GM10847 (cell line): ENCODE data around the gene IQSEC1.

ENCODE experiments used
- POLR2A ChIP-seq: IDR thresholded peaks from 2 replicates; pipeline ENCODE4 v1.6.1; 2011; ENCODE audit not compliant: insufficient read length; ENCODE audit errors: extremely low read depth

Gene IQSEC1

GRCh38 chr3:13111173-13111872, 38.1 kb upstream of the IQSEC1 start:
- no peak for TF ChIP-seq POLR2A

DNA sequence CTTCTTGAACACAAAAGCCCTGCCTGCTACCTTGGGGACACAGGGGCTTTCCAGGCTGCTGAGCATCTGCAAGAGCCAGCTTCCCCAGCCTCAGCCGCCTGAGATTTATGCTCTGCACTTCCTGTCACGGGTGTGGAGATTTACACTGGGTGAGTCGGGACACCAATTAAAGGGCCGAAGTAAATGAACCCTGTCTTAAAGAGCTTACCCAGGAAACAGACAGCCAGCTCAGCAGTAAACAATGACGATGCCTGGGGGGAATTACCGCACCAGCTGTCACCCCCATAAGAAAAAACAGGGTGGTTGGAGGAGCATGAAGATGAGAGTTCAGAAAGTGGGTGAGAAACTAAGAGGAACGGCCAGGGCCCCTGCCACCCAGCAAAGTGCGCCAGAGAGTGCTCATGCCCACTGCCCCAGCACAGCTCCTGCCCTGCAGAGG, 37.5 kb upstream of the IQSEC1 start:
- no peak for TF ChIP-seq POLR2A

DNA sequence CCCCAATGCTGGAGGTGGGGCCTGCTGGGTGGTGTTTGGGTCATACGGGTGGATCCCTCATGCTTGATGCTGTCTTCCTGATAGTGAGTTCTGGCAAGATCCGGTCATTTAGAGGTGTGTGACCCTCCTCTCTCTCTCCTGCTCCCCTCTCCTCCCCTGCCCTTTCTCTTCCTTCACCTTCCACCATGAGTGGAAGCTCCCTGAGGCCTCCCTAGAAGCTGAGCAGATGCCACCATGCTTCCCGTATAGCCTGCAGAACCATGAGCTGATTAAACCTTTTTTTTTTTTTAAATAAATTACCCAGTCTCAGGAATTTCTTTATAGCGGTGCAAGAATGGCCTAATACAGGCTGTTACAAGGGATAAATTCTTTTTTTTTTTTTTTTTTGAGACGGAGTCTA, 36.3 kb upstream of the IQSEC1 start:
- no peak for TF ChIP-seq POLR2A

- no peak for TF ChIP-seq POLR2A
These were observed 35.6 kb upstream of the IQSEC1 start for GRCh38 chr3:13108861-13109260.

DNA sequence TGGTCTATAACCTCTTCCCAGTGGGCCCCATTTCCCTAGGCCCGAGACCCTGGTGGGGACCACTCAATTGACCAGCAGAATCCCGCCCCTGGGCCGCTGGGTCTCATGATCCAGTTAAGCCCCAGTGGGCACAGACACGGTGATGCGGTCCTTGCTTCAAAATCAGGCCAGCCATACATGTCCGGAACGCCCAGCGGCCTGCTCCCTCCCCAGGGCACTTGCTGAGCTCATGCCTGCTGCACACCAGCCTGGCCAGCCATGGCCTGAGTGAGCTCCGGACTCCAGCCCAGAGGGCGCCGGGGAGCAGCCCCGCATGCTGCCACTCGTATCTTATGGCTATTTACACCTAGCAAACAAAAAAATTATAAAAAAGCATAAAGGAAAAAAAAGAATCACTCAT, 34.4 kb upstream of the IQSEC1 start:
- TF ChIP-seq POLR2A, result no peak

GRCh38 chr3:13106308-13107001, 33.2 kb upstream of the IQSEC1 start:
- no peak for TF ChIP-seq POLR2A

DNA sequence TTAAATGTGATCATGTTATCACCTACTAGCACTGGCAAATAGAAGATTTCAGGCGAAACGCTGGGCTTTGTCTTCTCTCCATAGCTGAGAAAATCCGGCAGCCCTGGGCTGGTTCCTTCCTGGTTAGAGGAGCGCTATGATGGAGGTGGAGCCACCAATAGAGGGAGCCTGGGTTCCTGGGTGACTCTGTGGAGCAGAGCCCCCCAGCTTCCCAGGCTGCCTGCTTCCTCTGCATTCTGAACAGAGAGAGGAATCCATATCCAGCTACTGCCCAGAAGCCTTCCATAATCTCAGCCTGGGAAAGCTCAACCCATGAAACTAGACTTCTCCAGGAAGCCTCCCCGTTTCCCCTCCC, 32.6 kb upstream of the IQSEC1 start:
- no peak for TF ChIP-seq POLR2A

- TF ChIP-seq POLR2A, result no peak
These were observed 32.1 kb upstream of the IQSEC1 start for GRCh38 chr3:13105181-13105895.

GRCh38 chr3:13104511-13104910, 31.3 kb upstream of the IQSEC1 start:
- no peak for TF ChIP-seq POLR2A

DNA sequence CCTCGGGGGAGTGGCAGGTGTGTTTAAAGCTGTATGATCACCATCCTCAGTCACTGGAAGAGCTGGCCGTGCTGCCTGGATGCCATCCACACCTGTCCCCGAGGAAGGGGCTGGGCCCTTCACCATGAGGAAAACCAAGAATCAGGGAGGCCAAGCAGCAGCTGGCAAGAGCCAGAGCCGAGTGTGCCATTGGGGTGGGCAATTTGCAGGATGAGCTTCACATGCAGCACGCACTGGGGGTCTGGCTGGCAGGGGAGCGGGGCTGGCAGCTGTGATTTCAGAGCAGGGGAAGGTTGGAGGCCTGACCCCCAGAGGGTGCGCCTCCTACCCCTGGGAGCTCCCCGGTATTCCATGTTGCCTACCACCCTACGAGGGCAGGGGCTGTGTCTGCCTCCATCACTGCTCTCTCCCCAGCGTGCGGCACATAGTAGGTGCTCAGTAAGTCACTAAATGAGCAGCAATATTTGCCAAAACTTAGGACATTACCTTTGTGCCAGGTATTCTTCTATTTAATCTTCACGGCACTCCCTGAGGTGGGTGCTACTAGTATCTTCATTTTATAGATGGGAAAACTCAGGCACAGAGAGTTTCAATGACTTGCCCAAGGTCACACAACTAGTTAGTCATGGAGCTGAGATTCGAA, 30.3 kb upstream of the IQSEC1 start:
- TF ChIP-seq POLR2A, result no peak

DNA sequence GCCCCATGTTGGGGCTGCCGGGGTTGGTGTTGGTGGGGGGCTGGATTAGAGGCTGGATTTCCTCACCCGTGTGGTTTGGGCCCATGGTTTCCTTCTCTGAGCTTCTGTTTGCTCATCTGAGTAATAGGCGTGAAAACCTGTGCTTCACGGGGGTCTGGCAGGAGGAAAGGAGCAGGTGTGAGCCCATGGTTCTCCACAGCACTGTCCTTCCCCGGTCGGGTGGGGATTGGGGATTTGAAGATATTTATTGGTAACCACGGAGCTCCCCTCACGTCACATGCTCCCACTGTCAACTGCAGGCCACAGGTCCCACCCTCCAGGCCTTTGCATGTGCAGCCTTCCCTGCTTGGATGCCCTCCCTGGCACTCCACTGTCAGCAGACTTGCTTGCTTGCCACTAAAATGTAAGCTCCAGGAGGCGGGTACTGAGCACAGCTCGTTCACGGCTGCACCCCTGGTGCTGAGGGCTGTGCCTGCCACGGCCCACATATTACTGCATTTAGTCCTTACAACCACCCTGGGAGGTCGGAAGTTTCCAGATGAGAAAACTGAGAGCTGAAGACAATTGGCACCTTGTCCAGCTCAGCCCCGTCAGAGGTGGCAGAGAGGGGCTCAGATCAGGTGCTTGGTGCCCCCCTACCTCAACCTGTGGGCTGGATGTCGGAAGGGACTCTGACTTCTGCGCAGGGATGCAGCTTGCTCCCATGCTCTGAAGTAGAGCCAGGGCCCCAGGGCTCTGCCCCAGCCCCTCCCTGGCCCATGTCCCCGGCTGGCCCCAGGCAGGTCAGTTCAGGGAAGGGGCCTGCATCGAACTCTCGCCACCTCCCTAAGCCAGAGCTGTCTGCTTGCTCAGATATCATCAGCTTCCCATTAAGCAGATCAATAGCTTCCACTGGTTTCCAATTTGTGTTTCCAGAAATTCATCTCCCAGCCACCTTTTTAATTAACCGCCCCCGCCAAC, 29.4 kb upstream of the IQSEC1 start:
- no peak for TF ChIP-seq POLR2A

DNA sequence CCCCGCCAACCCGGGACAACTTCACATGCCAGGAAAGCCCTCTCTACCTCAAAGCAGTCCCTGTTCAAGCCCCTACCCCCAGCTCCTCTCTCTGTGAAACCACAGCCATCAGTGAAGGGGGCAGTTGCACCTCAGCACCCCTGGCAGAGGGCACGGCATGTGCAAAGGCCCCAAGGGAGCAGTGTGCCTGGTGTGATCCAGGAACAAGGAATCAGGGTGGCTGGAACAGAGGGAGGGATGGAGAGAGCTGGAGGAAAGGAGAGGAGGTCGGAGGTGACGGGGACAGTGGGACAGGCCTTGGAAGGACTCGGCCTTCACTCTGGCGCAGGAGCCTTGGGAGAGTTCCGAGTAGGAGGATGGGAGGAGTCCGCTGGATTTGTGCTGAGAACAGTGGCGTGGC, 26.5 kb upstream of the IQSEC1 start:
- TF ChIP-seq POLR2A, result no peak

DNA sequence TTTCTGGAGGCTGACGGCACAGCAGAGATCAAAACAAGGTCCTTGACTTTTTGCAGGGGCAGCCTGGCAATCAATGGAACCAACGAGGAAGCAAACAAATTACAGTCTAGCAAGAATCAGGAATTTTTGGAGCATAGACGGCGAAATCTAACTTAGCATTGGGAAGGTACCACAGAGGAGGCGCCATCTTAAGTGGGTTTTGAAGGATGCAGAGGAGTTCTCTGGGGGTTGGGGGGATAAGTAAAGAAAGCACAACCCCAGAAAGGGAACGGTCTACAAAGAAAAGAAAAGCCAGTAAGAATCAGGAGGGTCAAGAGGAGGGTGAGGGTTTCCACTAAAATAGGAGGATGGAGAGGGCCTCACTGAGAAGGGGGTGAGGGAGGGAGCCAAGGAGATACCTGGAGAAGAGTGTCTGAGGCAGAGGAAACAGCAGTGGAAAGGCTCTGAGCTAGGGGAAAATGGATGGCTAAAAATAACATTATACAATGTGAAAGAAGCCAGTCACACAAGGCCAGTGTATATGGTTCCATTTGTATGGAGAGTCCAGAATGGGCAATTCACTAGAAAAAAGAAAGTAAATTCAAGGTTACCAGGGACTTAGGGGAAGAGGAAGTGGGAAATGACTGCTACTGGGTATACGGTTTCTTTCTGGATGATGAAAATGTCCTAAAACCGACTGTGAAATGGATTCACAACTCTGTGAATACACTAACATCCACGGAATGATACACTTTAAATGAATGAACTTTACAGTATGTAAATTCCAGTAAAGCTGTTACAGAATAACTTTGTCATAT, 25.2 kb upstream of the IQSEC1 start:
- TF ChIP-seq POLR2A, result no peak

GRCh38 chr3:13096356-13096755, 23.1 kb upstream of the IQSEC1 start:
- TF ChIP-seq POLR2A, result no peak
